Progenitor cell of endocrine pancreas (in vitro differentiated cells): ENCODE measurements around the gene MRPL2. TPM values are rescaled to one million over a fixed set of nuclear protein-coding genes. Genes with fewer than 3 reads are reported as not detected.

Experiments used
- DNase-seq: peaks from one replicate; pipeline ENCODE4 v3.0.0; 2021; ENCODE audit warnings: low spot score; ENCODE audit not compliant: unreplicated experiment
- H3K27ac Mint-ChIP-seq: 2 replicates; pipeline ENCODE4 v1.8.0; 2021; ENCODE audit warnings: mild to moderate bottlenecking, moderate library complexity, mixed read lengths
- H3K27me3 Mint-ChIP-seq: 2 replicates; pipeline ENCODE4 v1.8.0; 2021; ENCODE audit warnings: mixed read lengths
- H3K36me3 Mint-ChIP-seq: 2 replicates; pipeline ENCODE4 v1.8.0; 2022; ENCODE audit warnings: mixed read lengths; ENCODE audit not compliant: insufficient read depth
- H3K4me1 Mint-ChIP-seq: 2 replicates; pipeline ENCODE4 v1.8.0; 2021; ENCODE audit warnings: low read depth, mixed read lengths
- H3K4me3 Mint-ChIP-seq: 2 replicates; pipeline ENCODE4 v1.8.0; 2021; ENCODE audit warnings: low read depth, mild to moderate bottlenecking, moderate library complexity, mixed read lengths
- H3K9me3 Mint-ChIP-seq: 2 replicates; pipeline ENCODE4 v1.8.0; 2021; ENCODE audit warnings: low read depth, mixed read lengths
- total RNA-seq: library from RNA; stranded (reverse); gene quantifications from 2 replicates; pipeline ENCODE4 v1.2.1, GENCODE V29; 2021
- TF ChIP-seq, protein P1 (sequence below): fragments of 200-600 bp; sonication (generic); IDR thresholded peaks from one replicate; pipeline ENCODE4 v1.5.0; 2021; ENCODE audit warnings: antibody characterized with exemption, mild to moderate bottlenecking; ENCODE audit not compliant: unreplicated experiment

MRPL2 gene
- total RNA-seq, 1 donor from 2014 or later, result 45.2 TPM

DNA sequence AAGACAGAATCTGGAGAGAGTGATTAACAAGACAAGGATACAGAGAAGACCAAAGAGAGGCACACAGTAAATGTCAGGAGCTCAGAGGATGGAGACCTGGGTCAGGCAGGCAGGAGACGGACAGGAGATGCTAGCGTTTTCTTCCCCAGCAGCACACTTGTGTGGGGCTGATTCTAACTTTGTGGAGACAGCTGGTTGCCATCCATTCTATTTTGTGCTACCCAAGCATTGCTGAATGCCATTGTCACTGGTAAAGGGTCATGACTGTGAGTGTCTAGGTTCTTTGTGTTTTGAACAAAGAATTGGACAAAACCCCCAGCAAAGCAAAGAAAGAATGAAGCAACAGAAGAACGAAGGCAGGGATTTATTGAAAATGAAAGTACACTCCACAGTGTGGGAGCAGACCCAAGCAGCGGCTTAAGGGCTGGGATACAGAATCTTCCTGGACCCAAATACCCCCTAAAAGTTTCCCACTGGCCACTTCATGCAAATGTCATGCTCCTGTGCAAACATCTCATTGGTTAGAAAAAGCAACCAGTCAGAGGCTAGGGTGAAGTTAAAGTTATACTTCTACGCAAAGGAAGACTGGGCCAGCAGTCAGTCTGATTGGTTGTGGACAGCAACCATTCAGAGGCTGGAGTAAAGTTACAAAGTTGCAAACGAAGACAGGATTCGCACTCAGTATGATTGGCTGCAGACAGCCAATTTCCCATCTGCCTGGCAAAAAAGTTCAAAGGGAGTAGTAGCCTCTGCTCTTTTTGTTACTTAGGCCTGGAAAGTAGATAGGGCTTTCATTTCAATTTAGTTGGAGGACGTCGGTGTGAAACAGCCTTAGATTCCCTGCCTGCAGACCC is 34.4 kb upstream of the MRPL2 start:
- TF ChIP-seq, protein P1, sequence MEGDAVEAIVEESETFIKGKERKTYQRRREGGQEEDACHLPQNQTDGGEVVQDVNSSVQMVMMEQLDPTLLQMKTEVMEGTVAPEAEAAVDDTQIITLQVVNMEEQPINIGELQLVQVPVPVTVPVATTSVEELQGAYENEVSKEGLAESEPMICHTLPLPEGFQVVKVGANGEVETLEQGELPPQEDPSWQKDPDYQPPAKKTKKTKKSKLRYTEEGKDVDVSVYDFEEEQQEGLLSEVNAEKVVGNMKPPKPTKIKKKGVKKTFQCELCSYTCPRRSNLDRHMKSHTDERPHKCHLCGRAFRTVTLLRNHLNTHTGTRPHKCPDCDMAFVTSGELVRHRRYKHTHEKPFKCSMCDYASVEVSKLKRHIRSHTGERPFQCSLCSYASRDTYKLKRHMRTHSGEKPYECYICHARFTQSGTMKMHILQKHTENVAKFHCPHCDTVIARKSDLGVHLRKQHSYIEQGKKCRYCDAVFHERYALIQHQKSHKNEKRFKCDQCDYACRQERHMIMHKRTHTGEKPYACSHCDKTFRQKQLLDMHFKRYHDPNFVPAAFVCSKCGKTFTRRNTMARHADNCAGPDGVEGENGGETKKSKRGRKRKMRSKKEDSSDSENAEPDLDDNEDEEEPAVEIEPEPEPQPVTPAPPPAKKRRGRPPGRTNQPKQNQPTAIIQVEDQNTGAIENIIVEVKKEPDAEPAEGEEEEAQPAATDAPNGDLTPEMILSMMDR, result no peak
- DNase-seq, result no peak
- no peak overlapping the region for H3K4me3 Mint-ChIP-seq
- peaks cover 3% of the 10 kb centered on the region for H3K36me3 Mint-ChIP-seq
- H3K9me3 Mint-ChIP-seq, result no peaks in the 10 kb centered on the region
- no peak overlapping the region for H3K27ac Mint-ChIP-seq
- H3K27me3 Mint-ChIP-seq, result no peaks in the 10 kb centered on the region
- H3K4me1 Mint-ChIP-seq, result peaks cover 57% of the 10 kb centered on the region

DNA sequence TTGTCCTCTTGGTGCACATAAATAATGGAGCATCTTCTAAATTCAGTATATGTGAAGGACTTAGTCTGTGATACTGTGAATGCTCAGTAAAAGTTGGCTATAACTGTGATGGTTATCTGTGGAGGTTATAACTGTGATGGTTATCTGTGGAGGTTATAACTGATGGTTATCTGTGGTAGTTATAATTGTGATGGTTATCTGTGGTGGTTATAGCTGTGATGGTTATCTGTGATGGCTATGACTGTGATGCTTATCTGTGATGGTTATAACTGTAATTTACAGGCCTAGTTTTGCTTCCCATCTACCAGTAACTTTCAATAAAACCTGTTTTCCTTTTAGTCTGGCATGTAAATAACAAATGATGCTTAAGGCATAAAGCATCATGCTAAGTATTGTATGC is 33.4 kb upstream of the MRPL2 start:
- H3K9me3 Mint-ChIP-seq, result no peaks in the 10 kb centered on the region
- peaks cover 50% of the 10 kb centered on the region for H3K4me1 Mint-ChIP-seq
- no peaks in the 10 kb centered on the region for H3K27me3 Mint-ChIP-seq
- TF ChIP-seq, protein P1, result no peak
- no peak overlapping the region for H3K4me3 Mint-ChIP-seq
- no peak for DNase-seq
- H3K36me3 Mint-ChIP-seq, result peaks cover 3% of the 10 kb centered on the region
- no peak overlapping the region for H3K27ac Mint-ChIP-seq

DNA sequence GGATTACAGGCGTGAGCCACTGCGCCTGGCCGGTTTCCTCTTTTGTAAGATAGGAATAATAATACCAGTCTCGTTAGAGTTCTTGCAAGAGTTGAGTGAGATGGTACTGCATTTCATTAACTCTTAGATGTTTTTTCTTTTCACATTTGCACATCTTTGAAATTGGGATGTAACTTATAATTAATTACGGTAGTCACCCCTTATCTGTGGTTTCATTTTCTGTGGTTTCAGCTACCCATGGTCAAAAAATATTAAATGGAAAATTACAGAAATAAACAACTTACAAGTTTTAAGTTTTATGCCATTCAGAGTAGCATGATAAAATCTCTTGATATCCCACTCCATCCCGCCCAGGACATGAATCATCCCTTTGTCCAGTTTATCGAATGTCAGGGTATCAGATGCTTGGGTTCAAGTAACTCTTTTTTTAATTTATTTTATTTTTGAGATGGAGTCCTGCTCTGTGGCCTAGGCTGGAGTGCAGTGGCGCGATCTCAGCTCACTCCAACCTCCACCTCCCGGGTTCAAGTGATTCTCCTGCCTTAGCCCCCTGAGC is 32.3 kb upstream of the MRPL2 start:
- no peak for DNase-seq
- peak overlapping the region; percentile 98 for H3K27ac Mint-ChIP-seq
- H3K9me3 Mint-ChIP-seq, result no peaks in the 10 kb centered on the region
- H3K4me1 Mint-ChIP-seq, result peaks cover 39% of the 10 kb centered on the region
- H3K27me3 Mint-ChIP-seq, result no peaks in the 10 kb centered on the region
- TF ChIP-seq, protein P1, result no peak
- no peak overlapping the region for H3K4me3 Mint-ChIP-seq
- peaks cover 3% of the 10 kb centered on the region for H3K36me3 Mint-ChIP-seq

DNA sequence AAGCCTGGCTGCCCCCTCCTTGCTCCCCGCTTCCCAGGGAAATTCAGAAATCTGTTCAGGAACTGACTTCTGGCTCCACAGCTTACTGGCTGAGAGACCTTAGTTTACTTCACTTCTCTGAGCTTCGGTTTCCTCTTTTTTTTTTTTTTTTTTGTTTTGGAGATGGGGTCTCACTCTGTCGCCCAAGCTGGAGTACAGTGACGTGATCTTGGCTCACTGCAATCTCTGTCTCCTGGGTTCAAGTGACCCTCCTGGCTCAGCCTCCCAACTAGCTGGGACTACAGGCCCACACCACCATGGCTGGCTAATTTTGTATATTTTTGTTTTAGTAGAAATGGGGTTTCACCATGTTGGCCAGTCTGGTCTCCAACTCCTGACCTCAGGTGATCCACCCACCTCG is 31.8 kb upstream of the MRPL2 start:
- Mint-ChIP-seq H3K9me3 (no peaks in the 10 kb centered on the region), H3K4me1 (peaks cover 34% of the 10 kb centered on the region), H3K36me3 (peaks cover 3% of the 10 kb centered on the region), H3K27me3 (no peaks in the 10 kb centered on the region), H3K27ac (peak overlapping the region; percentile 98), H3K4me3 (no peak overlapping the region)
- no peak for DNase-seq
- TF ChIP-seq, protein P1, result no peak

DNA sequence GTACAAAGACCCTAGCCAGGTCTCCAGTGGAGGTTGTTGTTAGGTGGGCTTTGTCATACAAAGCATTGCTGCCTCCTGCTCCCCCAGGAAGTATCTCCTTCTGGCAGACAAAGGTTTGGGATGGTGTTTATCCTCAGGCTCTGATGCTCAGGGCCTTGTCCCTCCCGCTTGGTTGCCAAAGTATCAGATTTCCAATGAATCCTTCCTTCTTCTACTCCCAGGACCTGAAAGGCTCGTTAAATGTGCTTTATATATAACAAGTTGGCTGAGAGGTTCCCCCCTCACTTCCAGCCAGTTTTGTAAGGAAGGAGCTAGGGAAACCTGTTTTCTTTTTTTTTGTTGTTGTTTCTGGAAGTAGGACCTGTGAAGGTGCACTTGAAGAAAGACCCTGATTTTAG is 31.3 kb upstream of the MRPL2 start:
- Mint-ChIP-seq H3K4me1 (peaks cover 29% of the 10 kb centered on the region), H3K27me3 (no peaks in the 10 kb centered on the region), H3K9me3 (no peaks in the 10 kb centered on the region), H3K4me3 (no peak overlapping the region), H3K27ac (peak overlapping the region; percentile 98), H3K36me3 (peaks cover 3% of the 10 kb centered on the region)
- DNase-seq, result no peak
- TF ChIP-seq, protein P1, result no peak
